ENCODE data around the gene CCDC68.

The CCDC68 gene

DNA sequence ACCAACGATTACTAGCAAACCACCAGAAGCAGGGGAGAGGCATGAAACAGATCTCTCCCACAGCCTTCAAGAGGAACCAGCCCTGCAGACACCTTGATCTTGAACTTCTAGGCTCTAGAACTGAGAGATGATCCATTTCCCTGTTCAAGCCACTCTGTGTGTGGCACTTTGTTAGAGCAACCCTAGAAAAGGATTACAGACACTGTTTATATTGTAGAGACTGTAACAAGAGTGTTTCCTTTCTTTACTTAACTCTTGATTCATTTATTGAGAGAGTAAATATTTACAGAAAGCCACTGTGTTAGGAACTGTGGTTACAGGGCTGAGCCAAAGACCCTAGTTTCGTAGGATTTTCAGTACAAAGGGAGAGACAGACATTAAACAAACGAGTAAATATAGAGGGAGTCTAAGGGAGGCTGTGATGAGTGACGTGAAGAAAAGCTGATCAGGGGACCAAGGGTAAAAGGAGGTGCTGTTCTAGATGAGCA is 10.9 kb downstream of the CCDC68 start:
- TF ChIP-seq, protein P1, sequence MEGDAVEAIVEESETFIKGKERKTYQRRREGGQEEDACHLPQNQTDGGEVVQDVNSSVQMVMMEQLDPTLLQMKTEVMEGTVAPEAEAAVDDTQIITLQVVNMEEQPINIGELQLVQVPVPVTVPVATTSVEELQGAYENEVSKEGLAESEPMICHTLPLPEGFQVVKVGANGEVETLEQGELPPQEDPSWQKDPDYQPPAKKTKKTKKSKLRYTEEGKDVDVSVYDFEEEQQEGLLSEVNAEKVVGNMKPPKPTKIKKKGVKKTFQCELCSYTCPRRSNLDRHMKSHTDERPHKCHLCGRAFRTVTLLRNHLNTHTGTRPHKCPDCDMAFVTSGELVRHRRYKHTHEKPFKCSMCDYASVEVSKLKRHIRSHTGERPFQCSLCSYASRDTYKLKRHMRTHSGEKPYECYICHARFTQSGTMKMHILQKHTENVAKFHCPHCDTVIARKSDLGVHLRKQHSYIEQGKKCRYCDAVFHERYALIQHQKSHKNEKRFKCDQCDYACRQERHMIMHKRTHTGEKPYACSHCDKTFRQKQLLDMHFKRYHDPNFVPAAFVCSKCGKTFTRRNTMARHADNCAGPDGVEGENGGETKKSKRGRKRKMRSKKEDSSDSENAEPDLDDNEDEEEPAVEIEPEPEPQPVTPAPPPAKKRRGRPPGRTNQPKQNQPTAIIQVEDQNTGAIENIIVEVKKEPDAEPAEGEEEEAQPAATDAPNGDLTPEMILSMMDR (conservative IDR thresholded peaks at IDR 0.05), result no peak
- no peak for TF ChIP-seq ZFX (IDR thresholded peaks at IDR 0.05)
- no peak overlapping the region for H3K27ac ChIP-seq

DNA sequence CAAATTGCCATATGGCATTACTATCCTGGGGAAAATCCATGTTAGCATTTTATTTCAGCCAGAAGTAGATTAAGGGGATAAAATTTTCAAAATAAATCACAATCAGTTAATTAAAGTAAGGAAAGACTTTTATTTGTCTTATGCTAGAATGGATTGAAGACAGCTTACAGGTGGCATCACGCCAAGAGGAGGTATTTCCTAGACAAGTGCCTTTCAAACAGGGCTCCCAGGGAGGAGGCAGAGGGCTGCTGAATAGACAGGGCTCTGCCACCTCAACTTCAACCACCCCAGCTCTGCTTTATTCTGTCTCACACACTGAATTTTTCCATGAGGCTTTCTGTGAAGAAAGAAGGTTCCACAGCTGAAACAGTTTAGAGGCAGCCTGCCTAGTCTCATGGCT is 12.2 kb downstream of the CCDC68 start:
- TF ChIP-seq, protein P1 (conservative IDR thresholded peaks at IDR 0.05), result no peak
- TF ChIP-seq ZFX (IDR thresholded peaks at IDR 0.05), result no peak
- no peak overlapping the region for H3K27ac ChIP-seq

DNA sequence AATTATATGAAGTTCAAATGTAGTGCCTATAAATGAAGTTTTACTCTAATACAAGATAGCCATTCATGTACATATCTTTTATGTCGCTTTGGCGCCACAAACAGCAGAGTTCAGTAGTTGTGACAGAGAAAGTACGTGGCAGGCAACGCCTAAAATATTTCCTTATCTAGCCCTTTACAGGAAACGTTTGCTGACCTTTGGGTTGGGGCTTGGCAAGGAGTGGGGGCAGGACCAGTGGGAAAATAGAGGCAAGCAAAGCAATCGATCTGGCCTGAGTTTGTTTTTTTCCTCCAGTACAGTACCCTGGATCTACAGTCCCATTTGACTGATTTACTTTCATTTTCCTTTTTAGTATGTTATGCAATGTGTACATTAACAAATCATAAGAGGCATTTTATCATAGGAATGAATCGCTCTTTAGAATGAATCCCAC is 13.1 kb downstream of the CCDC68 start:
- TF ChIP-seq ZFX (IDR thresholded peaks at IDR 0.05), result no peak
- TF ChIP-seq, protein P1 (conservative IDR thresholded peaks at IDR 0.05), result no peak
- no peak overlapping the region for H3K27ac ChIP-seq

DNA sequence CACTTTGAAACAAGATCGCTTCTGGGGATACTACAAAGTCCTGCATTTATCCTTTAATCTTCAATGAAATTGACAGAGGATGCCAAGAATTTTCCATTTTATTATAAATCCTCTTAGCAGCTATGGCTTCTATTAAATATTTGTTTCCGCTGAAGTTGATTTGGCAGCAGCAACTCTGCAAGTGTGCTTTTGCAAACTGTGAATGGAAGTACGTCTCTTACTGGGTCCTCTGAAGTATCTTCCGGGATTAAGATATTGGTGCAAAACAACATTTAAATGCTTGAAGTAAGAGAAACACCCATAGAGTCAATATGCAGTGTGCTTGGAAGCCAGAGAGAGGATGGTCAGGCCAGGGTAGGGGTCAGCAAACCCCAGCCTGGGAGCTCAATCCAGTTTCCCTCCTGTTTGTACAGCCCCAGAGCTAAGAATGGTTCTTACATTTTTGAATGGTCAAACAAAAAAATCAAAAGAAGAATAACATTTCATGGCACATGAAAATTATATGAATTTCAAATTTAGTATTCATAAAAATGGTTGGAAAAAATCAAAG is 13.6 kb downstream of the CCDC68 start:
- TF ChIP-seq, protein P1 (conservative IDR thresholded peaks at IDR 0.05), result no peak
- no peak for TF ChIP-seq ZFX (IDR thresholded peaks at IDR 0.05)
- no peak overlapping the region for H3K27ac ChIP-seq

DNA sequence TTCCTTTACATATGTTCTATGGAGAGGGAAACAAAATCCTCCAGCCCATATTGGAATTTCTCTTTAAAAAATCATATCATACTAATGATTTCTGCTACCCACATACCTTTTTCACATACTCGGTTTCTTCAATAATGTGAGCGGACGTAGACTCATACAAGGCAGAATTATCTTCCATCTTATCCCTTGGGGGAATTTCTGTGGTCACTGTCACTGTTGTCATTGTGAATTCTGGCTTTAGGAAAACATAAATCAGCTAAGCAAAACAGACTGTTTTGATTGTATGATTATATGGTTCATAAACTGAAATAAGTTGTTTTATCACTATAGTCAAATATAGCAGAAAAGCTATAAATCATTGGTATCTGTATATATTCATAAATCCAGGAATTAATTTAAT is 16.7 kb downstream of the CCDC68 start:
- TF ChIP-seq, protein P1 (conservative IDR thresholded peaks at IDR 0.05), result no peak
- TF ChIP-seq ZFX (IDR thresholded peaks at IDR 0.05), result no peak
- no peak overlapping the region for H3K27ac ChIP-seq

DNA sequence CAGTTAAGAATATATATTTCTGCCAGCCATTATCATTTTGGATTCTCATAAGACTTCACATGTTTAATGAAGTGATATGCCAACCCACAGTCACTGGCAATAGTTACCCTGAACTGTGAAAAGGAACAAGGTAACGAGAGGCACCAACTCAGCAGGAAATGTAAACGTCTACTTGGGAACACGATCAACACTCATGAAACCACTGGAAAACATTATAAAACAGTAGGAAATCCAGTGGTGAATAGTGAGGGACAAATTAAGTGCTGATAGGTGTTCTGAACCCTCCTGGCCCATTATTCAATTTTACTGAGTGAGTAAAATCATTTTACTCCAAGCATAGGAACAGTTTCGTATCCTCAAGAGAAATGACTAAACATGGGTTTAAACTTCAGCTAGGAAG is 17.1 kb downstream of the CCDC68 start:
- no peak overlapping the region for H3K27ac ChIP-seq
- TF ChIP-seq ZFX (IDR thresholded peaks at IDR 0.05), result no peak
- TF ChIP-seq, protein P1 (conservative IDR thresholded peaks at IDR 0.05), result no peak

DNA sequence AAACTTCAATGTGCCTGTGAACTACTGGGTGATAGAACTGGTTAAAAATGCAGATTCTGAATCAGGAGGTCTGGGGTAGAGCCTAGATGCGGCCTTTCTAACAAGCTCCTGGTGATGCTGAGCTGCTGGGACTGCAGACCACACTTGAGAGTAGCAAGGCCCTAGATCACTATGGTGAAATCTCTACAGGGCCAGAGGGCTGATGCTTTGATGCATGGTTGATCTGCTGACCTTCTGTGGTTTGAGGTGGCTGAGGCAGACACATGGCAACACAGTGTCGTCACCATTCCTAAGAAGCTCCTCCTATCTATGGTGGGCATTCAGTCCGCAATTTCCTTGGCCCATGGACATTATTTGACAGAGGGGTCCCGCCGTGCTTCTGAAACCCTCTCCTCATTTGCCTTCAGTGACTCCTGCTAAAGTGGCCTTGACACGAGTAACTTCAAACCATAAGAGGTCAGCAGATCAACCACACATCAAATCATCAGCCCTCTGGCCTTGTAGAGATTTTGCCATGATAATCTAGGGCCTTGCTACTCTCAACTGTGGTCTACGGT is 19.8 kb downstream of the CCDC68 start:
- TF ChIP-seq, protein P1 (conservative IDR thresholded peaks at IDR 0.05), result no peak
- no peak for TF ChIP-seq ZFX (IDR thresholded peaks at IDR 0.05)
- H3K27ac ChIP-seq, result no peak overlapping the region
